Retinal pigment epithelial cell (primary cell): ENCODE data around the gene RGL1.

ENCODE experiments used
- DNase-seq: peaks from one replicate; pipeline ENCODE4 v3.0.0-alpha.2; 2010; ENCODE audit warnings: low read depth
- H3K4me3 ChIP-seq: 2 replicates; pipeline ENCODE4 v1.5.1; 2011; ENCODE audit warnings: mild to moderate bottlenecking, low read length, control low read depth, moderate library complexity
- TF ChIP-seq, protein P1 (sequence below): conservative IDR thresholded peaks from 2 replicates; pipeline ENCODE4 v1.5.1; 2011; ENCODE audit warnings: low read depth, low read length, control low read depth, inconsistent platforms

RGL1 gene

DNA sequence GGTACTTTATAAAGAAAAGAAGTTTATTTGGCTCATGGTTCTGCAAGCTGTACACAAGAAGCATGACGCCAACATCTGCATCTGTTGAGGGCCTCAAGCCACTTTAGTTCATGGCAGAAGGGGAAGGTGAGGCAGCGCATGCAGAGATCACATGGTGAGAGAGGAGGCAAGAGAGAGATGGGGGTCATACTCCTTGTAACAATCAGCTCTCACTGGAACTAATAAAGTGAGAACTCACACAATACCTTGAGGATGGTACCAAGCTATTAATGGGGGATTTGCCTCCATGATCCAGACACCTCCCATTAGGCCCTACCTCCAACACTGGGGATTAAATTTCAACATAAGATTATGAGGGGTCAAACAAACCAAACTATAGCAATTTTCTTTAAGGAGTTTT is 3.3 kb upstream of the RGL1 start:
- no peak overlapping the region for H3K4me3 ChIP-seq
- DNase-seq, result no peak
- TF ChIP-seq, protein P1, sequence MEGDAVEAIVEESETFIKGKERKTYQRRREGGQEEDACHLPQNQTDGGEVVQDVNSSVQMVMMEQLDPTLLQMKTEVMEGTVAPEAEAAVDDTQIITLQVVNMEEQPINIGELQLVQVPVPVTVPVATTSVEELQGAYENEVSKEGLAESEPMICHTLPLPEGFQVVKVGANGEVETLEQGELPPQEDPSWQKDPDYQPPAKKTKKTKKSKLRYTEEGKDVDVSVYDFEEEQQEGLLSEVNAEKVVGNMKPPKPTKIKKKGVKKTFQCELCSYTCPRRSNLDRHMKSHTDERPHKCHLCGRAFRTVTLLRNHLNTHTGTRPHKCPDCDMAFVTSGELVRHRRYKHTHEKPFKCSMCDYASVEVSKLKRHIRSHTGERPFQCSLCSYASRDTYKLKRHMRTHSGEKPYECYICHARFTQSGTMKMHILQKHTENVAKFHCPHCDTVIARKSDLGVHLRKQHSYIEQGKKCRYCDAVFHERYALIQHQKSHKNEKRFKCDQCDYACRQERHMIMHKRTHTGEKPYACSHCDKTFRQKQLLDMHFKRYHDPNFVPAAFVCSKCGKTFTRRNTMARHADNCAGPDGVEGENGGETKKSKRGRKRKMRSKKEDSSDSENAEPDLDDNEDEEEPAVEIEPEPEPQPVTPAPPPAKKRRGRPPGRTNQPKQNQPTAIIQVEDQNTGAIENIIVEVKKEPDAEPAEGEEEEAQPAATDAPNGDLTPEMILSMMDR, result no peak

DNA sequence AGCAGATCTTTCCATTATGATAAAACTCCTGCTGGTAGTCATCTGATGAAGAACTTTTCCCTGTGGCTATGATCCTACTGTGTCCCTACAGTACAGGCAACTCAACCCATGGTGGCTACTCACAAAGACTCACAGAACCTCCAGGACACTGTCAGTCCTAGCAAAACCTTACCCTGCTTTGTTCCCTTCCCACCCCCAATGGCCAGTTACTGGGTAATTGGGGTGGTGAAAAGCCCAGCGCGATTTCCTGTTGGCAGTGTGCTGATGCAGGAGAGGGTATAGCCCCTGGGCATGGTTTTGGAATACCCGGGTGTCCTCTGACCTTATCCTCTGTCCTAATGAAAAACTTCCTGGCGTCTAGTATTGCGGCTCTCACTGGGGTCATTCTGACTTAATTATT is 533 bp upstream of the RGL1 start:
- peak overlapping the region; percentile 90 for H3K4me3 ChIP-seq
- no peak for DNase-seq
- TF ChIP-seq, protein P1, result no peak

DNA sequence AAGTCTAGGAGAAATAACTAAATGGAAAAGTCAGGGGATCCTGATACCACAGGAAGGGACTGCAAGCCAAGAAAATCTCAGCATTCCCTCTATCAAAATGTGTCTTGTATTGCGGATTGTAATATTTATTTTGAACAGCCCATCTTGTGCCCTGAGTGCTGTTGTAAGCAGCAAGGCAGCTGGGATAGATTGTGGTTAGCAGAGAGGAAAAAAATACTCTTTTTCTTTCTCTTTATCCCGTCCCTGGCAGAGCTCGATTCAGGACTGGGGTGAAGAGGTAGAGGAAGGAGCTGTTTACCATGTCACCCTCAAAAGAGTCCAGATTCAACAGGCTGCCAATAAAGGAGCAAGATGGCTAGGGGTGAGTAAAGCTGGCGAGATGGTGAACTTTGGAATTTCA is 1.2 kb downstream of the RGL1 start:
- peak overlapping the region; percentile 90 for H3K4me3 ChIP-seq
- DNase-seq, result no peak
- TF ChIP-seq, protein P1, result no peak

DNA sequence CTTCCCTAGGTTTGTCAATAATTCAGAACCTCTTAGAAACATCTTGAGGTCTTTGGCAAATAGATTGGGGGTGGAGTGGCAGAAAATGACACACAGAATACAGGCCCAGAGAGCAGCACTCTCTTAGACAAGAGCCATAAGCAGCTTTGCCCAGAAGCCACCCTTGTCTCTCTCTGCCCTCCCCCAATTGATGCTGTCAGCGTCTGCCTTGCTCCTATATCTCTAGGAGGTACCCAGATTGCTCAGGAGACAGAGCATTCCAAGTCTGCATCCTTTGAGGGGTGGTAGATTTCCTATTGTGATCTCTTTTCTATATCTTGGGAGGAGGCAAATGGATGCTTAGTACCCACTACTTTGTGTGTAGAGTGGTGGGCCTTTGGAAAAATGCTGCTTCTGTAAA is 1.8 kb downstream of the RGL1 start:
- no peak for DNase-seq
- peak overlapping the region; percentile 90 for H3K4me3 ChIP-seq
- TF ChIP-seq, protein P1, result no peak

DNA sequence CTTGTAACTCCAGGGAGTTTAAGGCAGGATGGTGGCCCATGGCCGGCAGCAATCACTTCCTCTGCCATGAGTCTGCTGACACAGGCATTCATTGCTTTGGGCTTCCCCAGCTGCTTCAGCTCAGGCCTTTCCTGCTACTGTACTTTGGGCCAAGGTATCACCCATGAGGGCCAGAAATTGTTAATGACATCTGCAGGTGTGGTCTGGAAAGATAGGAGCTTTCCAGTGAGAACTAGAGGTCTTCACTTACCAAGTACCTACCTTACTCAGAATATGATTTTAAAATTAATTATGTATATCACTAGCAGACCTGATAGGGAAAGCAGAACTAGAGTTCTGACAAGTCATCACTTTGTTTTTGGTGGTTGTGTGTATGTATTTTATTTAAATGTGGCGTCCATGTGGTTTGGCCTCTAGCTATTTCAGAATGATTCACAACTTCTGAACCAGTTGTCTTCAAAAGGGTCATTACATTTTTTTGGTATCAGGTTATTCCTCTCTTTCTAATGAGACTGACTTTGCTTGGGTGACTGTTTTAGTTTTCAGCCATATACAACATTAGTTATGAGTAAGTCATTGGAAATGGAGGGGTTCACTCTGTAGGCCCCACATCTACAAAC is 2.7 kb downstream of the RGL1 start:
- no peak for DNase-seq
- no peak overlapping the region for H3K4me3 ChIP-seq
- TF ChIP-seq, protein P1, result no peak

DNA sequence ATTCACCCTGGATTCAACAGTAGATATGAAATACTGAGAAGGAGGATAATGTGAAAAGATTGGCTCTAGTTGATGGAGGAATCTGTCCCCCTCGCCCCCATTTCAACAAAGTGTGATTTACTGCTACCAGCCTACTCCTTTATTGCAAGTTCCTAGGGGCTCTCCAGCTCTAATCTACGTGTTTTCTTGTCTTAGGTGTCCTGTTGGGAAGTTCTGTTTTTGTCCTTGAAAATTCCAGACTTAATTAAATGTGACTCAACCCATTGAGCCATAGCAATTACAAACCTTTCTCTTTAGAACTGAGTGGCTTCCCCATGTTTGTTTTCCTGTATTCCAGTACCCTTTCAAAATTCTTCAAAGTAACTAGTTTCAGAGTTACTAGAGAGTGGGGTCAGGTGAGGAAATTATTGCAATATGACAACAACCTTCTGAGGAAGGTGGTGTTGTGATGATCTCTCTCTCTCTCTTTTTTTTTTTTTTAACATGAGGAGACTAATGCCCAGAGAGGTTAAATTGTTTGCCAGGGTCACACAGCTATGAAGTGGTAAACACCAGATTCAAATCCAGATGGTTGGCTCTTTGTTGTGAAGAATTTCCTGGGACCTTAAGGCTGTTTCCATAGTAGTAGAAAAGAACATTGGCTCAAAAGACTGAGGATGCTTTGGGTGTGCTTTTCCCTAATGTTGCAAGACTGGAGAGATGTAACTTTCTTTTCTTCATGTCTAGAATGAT is 3.5 kb downstream of the RGL1 start:
- DNase-seq, result no peak
- TF ChIP-seq, protein P1, result no peak
- no peak overlapping the region for H3K4me3 ChIP-seq

DNA sequence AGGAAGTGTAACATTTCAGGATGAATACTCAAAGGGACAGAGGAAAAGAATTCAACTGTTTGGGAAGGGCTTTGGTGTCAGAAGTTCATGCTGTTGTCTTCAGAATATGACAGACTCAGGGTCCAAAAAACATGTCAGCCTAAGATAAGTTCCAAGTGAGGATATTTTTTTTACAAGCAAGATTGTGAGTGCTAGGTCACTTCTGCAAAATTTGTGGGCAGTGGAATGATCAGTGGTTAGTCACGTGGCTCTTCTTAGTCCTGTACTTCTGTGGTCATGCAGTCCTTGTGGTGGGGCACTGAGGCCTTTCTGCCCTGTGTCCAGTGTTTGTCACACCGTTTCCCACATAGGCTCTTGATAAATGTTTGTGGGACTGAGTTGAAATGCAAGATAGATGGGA is 5.2 kb downstream of the RGL1 start:
- TF ChIP-seq, protein P1, result no peak
- no peak for DNase-seq
- no peak overlapping the region for H3K4me3 ChIP-seq
